GM23338 (cell line): Measurements from ENCODE around the gene JMJD1C. TPM values are rescaled to one million over a fixed set of nuclear protein-coding genes. Genes with fewer than 3 reads are reported as not detected.

Source experiments
- ATAC-seq: fragments of 200-7000 bp; cut with Tn5 transposase; 3 replicates; pipeline ENCODE4 v1.9.1; 2020
- DNase-seq: peaks from one replicate; pipeline ENCODE4 v3.0.0-alpha.2; 2015; ENCODE audit warnings: low spot score
- H2AFZ ChIP-seq: fragments of 200-600 bp; sonication (generic); 2 replicates; pipeline ENCODE4 v1.8.0; 2016; ENCODE audit warnings: antibody characterized with exemption, mild to moderate bottlenecking, moderate library complexity
- H3F3A ChIP-seq: fragments of 200-600 bp; sonication (generic); replicated peaks from 2 replicates; pipeline ENCODE4 v1.8.0; 2017; ENCODE audit warnings: antibody characterized with exemption, mixed run types, low read depth
- H3K27ac ChIP-seq: fragments of 200-600 bp; sonication (generic); 2 replicates; pipeline ENCODE4 v1.6.1; 2016; ENCODE audit warnings: low read depth
- H3K27me3 ChIP-seq: fragments of 200-600 bp; sonication (generic); 2 replicates; pipeline ENCODE4 v1.8.0; 2016; ENCODE audit warnings: mild to moderate bottlenecking, mixed run types, moderate library complexity; ENCODE audit not compliant: insufficient read depth
- H3K36me3 ChIP-seq: fragments of 200-600 bp; sonication (generic); 2 replicates; pipeline ENCODE4 v1.8.0; 2016; ENCODE audit warnings: mild to moderate bottlenecking; ENCODE audit not compliant: insufficient read depth
- H3K4me1 ChIP-seq: fragments of 200-600 bp; sonication (generic); 2 replicates; pipeline ENCODE4 v1.8.0; 2016; ENCODE audit warnings: mild to moderate bottlenecking, moderate library complexity; ENCODE audit not compliant: insufficient read depth
- H3K4me2 ChIP-seq: fragments of 200-600 bp; sonication (generic); 2 replicates; pipeline ENCODE4 v1.7.1; 2017; ENCODE audit warnings: mixed run types
- H3K4me3 ChIP-seq: fragments of 200-600 bp; sonication (generic); 2 replicates; pipeline ENCODE4 v1.6.1; 2016; ENCODE audit warnings: mixed run types
- H3K79me2 ChIP-seq: fragments of 200-600 bp; sonication (generic); replicated peaks from 2 replicates; pipeline ENCODE4 v1.8.0; 2017; ENCODE audit warnings: mild to moderate bottlenecking; ENCODE audit not compliant: insufficient read depth
- H3K9me2 ChIP-seq: fragments of 200-600 bp; sonication (generic); 2 replicates; pipeline ENCODE4 v1.8.0; 2017; ENCODE audit not compliant: insufficient read depth
- H4K20me1 ChIP-seq: fragments of 200-600 bp; sonication (generic); replicated peaks from 2 replicates; pipeline ENCODE4 v1.8.0; 2017; ENCODE audit warnings: mild to moderate bottlenecking; ENCODE audit not compliant: insufficient read depth
- H3K27ac Mint-ChIP-seq: 2 replicates; pipeline ENCODE4 v1.8.0; 2020; ENCODE audit warnings: inconsistent platforms, mild to moderate bottlenecking, moderate library complexity, mixed read lengths
- H3K27me3 Mint-ChIP-seq: 3 replicates; pipeline ENCODE4 v1.8.0; 2022; ENCODE audit warnings: low read depth, mild to moderate bottlenecking, moderate library complexity, mixed read lengths, inconsistent platforms; ENCODE audit not compliant: insufficient read depth, poor library complexity
- H3K36me3 Mint-ChIP-seq: 3 replicates; pipeline ENCODE4 v1.8.0; 2021; ENCODE audit warnings: low read depth, mild to moderate bottlenecking, inconsistent platforms, moderate library complexity, mixed read lengths
- H3K4me1 Mint-ChIP-seq: 3 replicates; pipeline ENCODE4 v1.8.0; 2020; ENCODE audit warnings: mild to moderate bottlenecking, inconsistent platforms, mixed read lengths
- H3K4me3 Mint-ChIP-seq: 3 replicates; pipeline ENCODE4 v1.8.0; 2021; ENCODE audit warnings: moderate library complexity, mild to moderate bottlenecking, inconsistent platforms, mixed read lengths
- H3K9me3 Mint-ChIP-seq: 3 replicates; pipeline ENCODE4 v1.8.0; 2020; ENCODE audit warnings: moderate library complexity, mild to moderate bottlenecking, inconsistent platforms, mixed read lengths
- EZH2phosphoT487 ChIP-seq: fragments of 200-600 bp; sonication (generic); IDR thresholded peaks from one replicate; pipeline ENCODE4 v1.8.1; 2018; ENCODE audit warnings: antibody characterized with exemption; ENCODE audit not compliant: unreplicated experiment
- NANOG ChIP-seq: IDR thresholded peaks from 2 replicates; pipeline ENCODE4 v1.6.1; 2016; ENCODE audit warnings: antibody characterized with exemption, borderline replicate concordance
- REST ChIP-seq: IDR thresholded peaks from one replicate; pipeline ENCODE4 v1.6.1; 2018; ENCODE audit warnings: antibody characterized with exemption; ENCODE audit not compliant: unreplicated experiment
- ZNF114 ChIP-seq: fragments of 250-450 bp; sonication (Bioruptor Pico); IDR thresholded peaks from 2 replicates; pipeline ENCODE4 v1.5.0; 2020; ENCODE audit warnings: mild to moderate bottlenecking, moderate library complexity
- ZNF331 ChIP-seq: fragments of 250-450 bp; sonication (Bioruptor Pico); IDR thresholded peaks from 2 replicates; pipeline ENCODE4 v1.5.0; 2020; ENCODE audit warnings: low read depth, mild to moderate bottlenecking, moderate library complexity
- ZNF462 ChIP-seq: fragments of 250-450 bp; sonication (Bioruptor Pico); IDR thresholded peaks from 2 replicates; pipeline ENCODE4 v1.5.0; 2020; ENCODE audit warnings: mild to moderate bottlenecking, moderate library complexity
- polyA plus RNA-seq: library from polyadenylated mRNA; unstranded; fragments of >200 nt; fragmentation: Nextera tagmentation; extraction: Ambion mirVana; gene quantifications from 2 replicates; pipeline ENCODE4 v1.2.1, GENCODE V29; 2016
- total RNA-seq: library from RNA; depleted of rRNA; stranded (reverse); fragments of >200 nt; shearing (Covaris generic); gene quantifications from 2 replicates; pipeline ENCODE4 v1.2.3, GENCODE V29; 2014

Gene JMJD1C
- total and polyA plus RNA-seq, 2 experiments from 2014 or later = 333 to 435 TPM

DNA sequence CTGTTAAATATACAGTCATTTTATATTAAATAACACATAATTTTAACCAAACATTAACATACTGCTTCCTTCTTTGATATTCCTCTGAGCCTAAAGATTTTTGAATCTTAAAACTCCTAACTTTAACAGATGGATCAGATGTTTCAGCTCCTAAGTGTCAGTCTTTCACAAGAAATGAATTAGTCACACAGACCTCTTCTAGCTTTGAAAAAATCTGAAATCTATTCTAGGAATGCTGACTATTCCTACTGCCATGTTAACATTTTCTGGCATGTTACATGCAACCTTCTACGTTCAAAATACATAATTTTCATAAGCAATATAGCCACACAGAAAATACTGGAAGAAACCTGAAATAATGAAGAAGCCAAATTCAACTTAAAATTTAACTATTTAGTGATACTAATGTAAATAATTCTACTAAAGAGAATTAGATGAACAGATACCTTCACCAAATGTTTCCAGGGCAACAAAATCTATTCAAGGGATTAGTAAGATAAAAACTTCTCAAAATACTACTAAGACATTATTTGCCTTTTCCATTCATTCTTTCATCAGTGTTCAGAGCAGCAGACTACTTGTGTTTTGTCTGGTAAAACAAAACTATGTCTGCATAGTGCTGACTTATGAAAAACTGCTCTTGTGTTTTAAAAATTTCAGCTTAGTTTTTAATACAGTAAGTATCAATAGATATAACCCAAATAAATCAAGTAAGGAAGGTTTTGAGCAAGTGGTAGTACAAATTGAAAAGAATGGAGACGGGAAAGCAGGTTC, 9.2 kb downstream of the JMJD1C start:
- Histone ChIP-seq H3K79me2 (peaks cover 99% of the 10 kb centered on the region), H3K4me1 (peaks cover 15% of the 10 kb centered on the region), H3K4me3 (no peak overlapping the region), H3K36me3 (no peaks in the 10 kb centered on the region), H3K4me2 (no peak overlapping the region), H3K27ac (no peak overlapping the region), H3K9me2 (no peaks in the 10 kb centered on the region), H3K27me3 (no peaks in the 10 kb centered on the region), H2AFZ (no peak overlapping the region), H3F3A (no peaks in the 10 kb centered on the region), H4K20me1 (no peaks in the 10 kb centered on the region)
- no peak overlapping the region for H3K4me3 Mint-ChIP-seq
- TF ChIP-seq ZNF114 (CRISPR knock-in tag) (no peak), EZH2phosphoT487 (no peak), ZNF331 (no peak), REST (no peak), NANOG (no peak), ZNF462 (CRISPR knock-in tag) (no peak)
- H3K9me3 Mint-ChIP-seq = no peaks in the 10 kb centered on the region; the same call in 2 of the 3 replicates
- no peaks in the 10 kb centered on the region; the same call in 2 of the 3 replicates for H3K36me3 Mint-ChIP-seq
- no peak for DNase-seq
- no peaks in the 10 kb centered on the region for H3K27me3 Mint-ChIP-seq
- H3K4me1 Mint-ChIP-seq = peaks cover 10% of the 10 kb centered on the region
- no peak overlapping the region for H3K27ac Mint-ChIP-seq
- no peak for ATAC-seq
